Measurements from ENCODE around the gene CTRB1.

DNA sequence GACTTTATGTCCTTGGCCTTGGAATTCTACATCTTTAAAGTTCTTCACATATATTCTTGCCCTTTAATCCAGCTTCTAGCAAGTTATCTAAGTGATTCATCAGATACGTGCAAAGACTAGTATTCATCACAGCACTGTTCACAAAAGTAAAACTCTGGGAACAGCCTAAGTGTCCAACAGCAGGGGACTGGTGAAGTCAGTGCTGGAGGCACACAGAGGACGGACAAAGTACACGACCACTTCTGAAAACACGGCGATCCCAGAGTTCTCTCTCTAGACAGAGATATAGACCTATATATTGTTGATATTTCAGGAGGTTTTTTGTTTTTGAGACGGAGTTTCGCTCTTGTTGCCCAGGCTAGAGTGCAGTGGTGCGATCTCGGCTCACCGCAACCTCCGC, 12.8 kb downstream of the CTRB1 start:
- TF ChIP-seq, protein P1, sequence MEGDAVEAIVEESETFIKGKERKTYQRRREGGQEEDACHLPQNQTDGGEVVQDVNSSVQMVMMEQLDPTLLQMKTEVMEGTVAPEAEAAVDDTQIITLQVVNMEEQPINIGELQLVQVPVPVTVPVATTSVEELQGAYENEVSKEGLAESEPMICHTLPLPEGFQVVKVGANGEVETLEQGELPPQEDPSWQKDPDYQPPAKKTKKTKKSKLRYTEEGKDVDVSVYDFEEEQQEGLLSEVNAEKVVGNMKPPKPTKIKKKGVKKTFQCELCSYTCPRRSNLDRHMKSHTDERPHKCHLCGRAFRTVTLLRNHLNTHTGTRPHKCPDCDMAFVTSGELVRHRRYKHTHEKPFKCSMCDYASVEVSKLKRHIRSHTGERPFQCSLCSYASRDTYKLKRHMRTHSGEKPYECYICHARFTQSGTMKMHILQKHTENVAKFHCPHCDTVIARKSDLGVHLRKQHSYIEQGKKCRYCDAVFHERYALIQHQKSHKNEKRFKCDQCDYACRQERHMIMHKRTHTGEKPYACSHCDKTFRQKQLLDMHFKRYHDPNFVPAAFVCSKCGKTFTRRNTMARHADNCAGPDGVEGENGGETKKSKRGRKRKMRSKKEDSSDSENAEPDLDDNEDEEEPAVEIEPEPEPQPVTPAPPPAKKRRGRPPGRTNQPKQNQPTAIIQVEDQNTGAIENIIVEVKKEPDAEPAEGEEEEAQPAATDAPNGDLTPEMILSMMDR (IDR thresholded peaks at IDR 0.05): no peak
- no peak for TF ChIP-seq POLR2A (IDR thresholded peaks at IDR 0.05)

All from Peyer's patch (tissue), 4 donors.